Keratinocyte (primary cell): ENCODE data around the gene PLA2G15. TPM values are rescaled to one million over a fixed set of nuclear protein-coding genes. Genes with fewer than 3 reads are reported as not detected.

Source experiments
- DNase-seq: peaks from one replicate; pipeline ENCODE4 v3.0.0-alpha.2; 2011; ENCODE audit warnings: low read depth, missing footprints, low spot score
- FAIRE-seq: peaks from 2 replicates; lab custom pipeline; 2011; peaks lifted over from hg19 to GRCh38; lab: Jason Lieb, UNC
- H2AFZ ChIP-seq: 2 replicates; pipeline ENCODE4 v1.6.0; 2012; ENCODE audit warnings: low read length, control low read depth, inconsistent platforms; ENCODE audit not compliant: control insufficient read depth
- H3K27ac ChIP-seq: 2 replicates; pipeline ENCODE4 v1.5.1; 2011; ENCODE audit warnings: low read length; ENCODE audit not compliant: control insufficient read depth, insufficient read depth
- H3K27me3 ChIP-seq: 3 replicates; pipeline ENCODE4 v1.6.0; 2011; ENCODE audit warnings: low read length; ENCODE audit not compliant: control insufficient read depth, insufficient read depth; ENCODE audit errors: extremely low read depth
- H3K36me3 ChIP-seq, 2 experiments: 2 replicates in 1 of 2; 3 replicates in 1 of 2; pipeline ENCODE4 v1.5.1; 2011; ENCODE audit warnings: low read length in 2 of 2, mild to moderate bottlenecking in 1 of 2; ENCODE audit not compliant: control insufficient read depth in 2 of 2, insufficient read depth in 2 of 2; ENCODE audit errors: extremely low read depth in 1 of 2
- H3K4me1 ChIP-seq: 3 replicates; pipeline ENCODE4 v1.5.1; 2011; ENCODE audit warnings: low read length; ENCODE audit not compliant: control insufficient read depth, insufficient read depth; ENCODE audit errors: extremely low read depth
- H3K4me2 ChIP-seq: 3 replicates; pipeline ENCODE4 v1.6.0; 2011; ENCODE audit warnings: low read depth, low read length; ENCODE audit not compliant: control insufficient read depth, insufficient read depth; ENCODE audit errors: extremely low read depth
- H3K4me3 ChIP-seq, 3 experiments: fragments of 200-600 bp in 1 of 3; sonication (generic) in 1 of 3; 2 replicates in 2 of 3; 3 replicates in 1 of 3; pipeline ENCODE4 v1.5.1; 2011 to 2016; ENCODE audit warnings: low read length in 3 of 3, mild to moderate bottlenecking in 3 of 3, control low read depth in 2 of 3, inconsistent platforms in 1 of 3, low read depth in 1 of 3, mixed read lengths in 1 of 3, mixed run types in 1 of 3, moderate library complexity in 1 of 3; ENCODE audit not compliant: control insufficient read depth in 2 of 3, insufficient read depth in 2 of 3; ENCODE audit errors: extremely low read depth in 1 of 3
- H3K79me2 ChIP-seq: 2 replicates; pipeline ENCODE4 v1.6.0; 2012; ENCODE audit warnings: low read length; ENCODE audit not compliant: control insufficient read depth, insufficient read depth
- H3K9ac ChIP-seq: 3 replicates; pipeline ENCODE4 v1.6.0; 2011; ENCODE audit warnings: low read length; ENCODE audit not compliant: control insufficient read depth, insufficient read depth; ENCODE audit errors: extremely low read depth
- H3K9me1 ChIP-seq: 3 replicates; pipeline ENCODE4 v1.6.0; 2011; ENCODE audit warnings: low read length; ENCODE audit not compliant: control insufficient read depth, insufficient read depth; ENCODE audit errors: extremely low read depth
- H3K9me3 ChIP-seq: 2 replicates; pipeline ENCODE4 v1.5.1; 2012; ENCODE audit warnings: low read depth, low read length; ENCODE audit not compliant: control insufficient read depth
- H4K20me1 ChIP-seq: 3 replicates; pipeline ENCODE4 v1.6.0; 2011; ENCODE audit warnings: low read length; ENCODE audit not compliant: control insufficient read depth, insufficient read depth; ENCODE audit errors: extremely low read depth
- CTCF ChIP-seq, 3 experiments: IDR thresholded peaks in 1 of 3; conservative IDR thresholded peaks in 1 of 3; optimal IDR thresholded peaks in 1 of 3; 2 replicates in 2 of 3; 3 replicates in 1 of 3; pipeline versions ENCODE3 to v1.5.1; 2011; ENCODE audit warnings: low read length in 3 of 3, mild to moderate bottlenecking in 3 of 3, moderate library complexity in 2 of 3, control low read depth in 1 of 3, inconsistent platforms in 1 of 3; ENCODE audit not compliant: insufficient read depth in 2 of 3; ENCODE audit errors: extremely low read depth in 1 of 3
- EZH2 ChIP-seq: IDR thresholded peaks from one replicate; pipeline ENCODE4 v1.6.1; 2012; ENCODE audit warnings: inconsistent platforms, mild to moderate bottlenecking, low read length, moderate library complexity
- dilution Hi-C: fragments of 300-500 bp; cut with MboI; formaldehyde crosslinking; loops from one replicate; pipeline ENCODE4 v1.7.0; 2020; ENCODE audit warnings: low sequenced_read_pairs; ENCODE audit not compliant: extremely low pct_ligation_motif_present
- polyA plus RNA-seq, 5 experiments: library from polyadenylated mRNA; depleted of rRNA in 3 of 5; stranded (reverse) in 3 of 5; stranded (forward) in 1 of 5; unstranded in 1 of 5; fragments of >200 nt; gene quantifications; 1 replicate in 1 of 5; 2 replicates in 3 of 5; 3 replicates in 1 of 5; pipeline versions ENCODE4 v1.2.1 to v1.2.3, GENCODE V29; 2011 to 2012; ENCODE audit warnings: missing spikeins in 2 of 5, low read depth in 1 of 5, low replicate concordance in 1 of 5

PLA2G15 gene
- polyA plus RNA-seq, 1 donor (not counting 4 experiments of a cell fraction or from before 2014, with no cell fraction given) = 9.2 TPM

DNA sequence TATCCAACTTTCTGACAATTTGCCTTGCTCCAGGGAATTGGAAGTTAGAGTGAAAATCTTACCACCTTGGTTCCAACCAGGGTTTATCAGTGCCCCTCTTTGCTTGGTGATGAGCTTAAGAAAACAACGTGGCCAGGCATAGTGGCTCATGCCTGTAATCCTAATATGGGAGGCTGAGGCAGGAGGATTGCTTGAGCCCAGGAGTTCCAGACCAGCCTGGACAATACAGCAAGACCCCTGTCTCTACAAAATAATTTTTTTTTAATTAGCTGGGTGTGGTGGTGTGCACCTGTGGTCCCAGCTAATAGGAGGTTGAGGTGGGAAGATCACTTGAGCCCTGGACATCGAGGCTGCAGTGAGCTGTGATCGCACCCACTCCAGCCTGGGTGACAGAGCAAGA lies 40.5 kb downstream of the PLA2G15 start:
- Histone ChIP-seq H3K27ac (no peak overlapping the region), H3K9me1 (peaks cover 3% of the 10 kb centered on the region), H4K20me1 (no peaks in the 10 kb centered on the region), H3K9me3 (no peaks in the 10 kb centered on the region), H2AFZ (no peak overlapping the region), H3K4me2 (no peak overlapping the region), H3K4me1 (peaks cover 11% of the 10 kb centered on the region), H3K4me3 (no peak overlapping the region), H3K9ac (no peak overlapping the region), H3K79me2 (peaks cover 5% of the 10 kb centered on the region), H3K36me3 (peaks cover 20 to 22% of the 10 kb centered on the region in 2 experiments), H3K27me3 (no peaks in the 10 kb centered on the region)
- no peak for TF ChIP-seq CTCF (optimal IDR thresholded peaks at IDR 0.05 in 1 of 3, IDR thresholded peaks at IDR 0.05 in 1 of 3, conservative IDR thresholded peaks at IDR 0.05 in 1 of 3; ENCODE audit: extremely low read depth in 1 of 3, insufficient read depth in 2 of 3, low read length in 3 of 3)
- no peak for TF ChIP-seq EZH2
- dilution Hi-C loops = no loop called here
- DNase-seq (no peak), FAIRE-seq (no peak)

DNA sequence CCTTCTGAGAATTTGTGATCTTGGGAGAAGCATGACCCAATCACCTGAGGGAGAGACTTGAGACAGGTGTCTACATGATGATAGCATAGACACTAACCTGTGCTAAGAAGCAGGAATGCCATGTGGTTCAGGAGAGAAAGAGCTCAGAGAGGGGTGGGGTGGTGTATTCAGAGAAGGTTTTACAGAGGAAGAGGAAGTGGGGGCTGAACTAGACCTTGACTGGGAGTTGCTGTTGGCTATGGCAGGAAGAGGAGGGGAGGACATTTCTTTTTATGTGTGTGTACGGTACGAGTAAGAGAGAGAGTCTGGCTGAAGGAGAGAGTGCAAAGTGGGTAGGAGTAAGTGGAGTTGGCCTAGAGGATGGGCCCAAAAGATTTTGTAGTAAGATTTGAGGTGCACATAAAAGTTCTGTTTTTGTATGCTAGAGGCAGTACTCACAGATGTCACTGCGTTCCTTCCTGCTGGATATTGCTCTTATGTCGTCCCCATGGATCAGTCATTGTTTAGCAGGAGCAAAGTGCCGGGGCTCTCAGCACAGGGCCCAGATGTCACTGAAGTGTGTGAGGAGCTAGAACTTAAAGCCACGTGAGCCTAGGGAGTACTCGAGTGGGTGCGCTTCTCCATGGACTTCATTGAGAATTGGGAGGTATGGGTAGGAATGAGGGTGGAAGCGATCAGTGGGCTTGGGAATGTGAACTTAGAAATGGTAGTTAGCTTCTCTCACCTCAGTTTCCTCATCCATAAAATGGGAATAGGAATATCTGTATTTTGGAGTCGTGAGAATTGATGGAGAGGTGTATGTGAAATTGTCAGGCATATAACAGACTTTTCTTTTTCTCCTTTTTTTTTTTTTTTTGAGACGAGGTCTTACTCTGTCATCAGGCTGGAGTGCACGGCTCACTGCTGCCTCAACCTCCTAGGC lies 41.2 kb downstream of the PLA2G15 start:
- dilution Hi-C loops = no loop called here
- H3K27me3 ChIP-seq = no peaks in the 10 kb centered on the region
- TF ChIP-seq CTCF (optimal IDR thresholded peaks at IDR 0.05 in 1 of 3, IDR thresholded peaks at IDR 0.05 in 1 of 3, conservative IDR thresholded peaks at IDR 0.05 in 1 of 3; ENCODE audit: extremely low read depth in 1 of 3, insufficient read depth in 2 of 3, low read length in 3 of 3) (no peak), EZH2 (no peak)
- no peak overlapping the region for H3K9ac ChIP-seq
- peaks cover 25 to 28% of the 10 kb centered on the region in 2 experiments for H3K36me3 ChIP-seq
- H3K4me2 ChIP-seq = no peak overlapping the region
- peaks cover 5% of the 10 kb centered on the region for H3K79me2 ChIP-seq
- peaks cover 3% of the 10 kb centered on the region for H3K9me1 ChIP-seq
- DNase-seq = no peak
- no peak overlapping the region for H3K27ac ChIP-seq
- H4K20me1 ChIP-seq = no peaks in the 10 kb centered on the region
- H3K4me1 ChIP-seq = peaks cover 11% of the 10 kb centered on the region
- H3K9me3 ChIP-seq = no peaks in the 10 kb centered on the region
- no peak overlapping the region for H3K4me3 ChIP-seq
- H2AFZ ChIP-seq = no peak overlapping the region
- FAIRE-seq = no peak
